ENCODE results near the gene PPM1A.

Gene PPM1A

GRCh38 chr14:60257865-60258264 lies 8.8 kb downstream of the PPM1A start:
- in situ Hi-C loops (cut with MboI; ENCODE audit: low sequenced_read_pairs): no loop called here

GRCh38 chr14:60265163-60265562 lies 16.1 kb downstream of the PPM1A start:
- in situ Hi-C loops (cut with MboI; ENCODE audit: low sequenced_read_pairs): no loop called here

- in situ Hi-C loops (cut with MboI; ENCODE audit: low sequenced_read_pairs): no loop called here
These were observed 17.3 kb downstream of the PPM1A start for GRCh38 chr14:60266021-60266937.

GRCh38 chr14:60272177-60272576 lies 23.2 kb downstream of the PPM1A start:
- in situ Hi-C loops (cut with MboI; ENCODE audit: low sequenced_read_pairs): no loop called here

- in situ Hi-C loops (cut with MboI; ENCODE audit: low sequenced_read_pairs): no loop called here
These were observed 24.9 kb downstream of the PPM1A start for GRCh38 chr14:60273956-60274355.

- in situ Hi-C loops (cut with MboI; ENCODE audit: low sequenced_read_pairs): no loop called here
These were observed 25.4 kb downstream of the PPM1A start for GRCh38 chr14:60274448-60274847.

GRCh38 chr14:60275932-60276331 lies 26.9 kb downstream of the PPM1A start:
- in situ Hi-C loops (cut with MboI; ENCODE audit: low sequenced_read_pairs): no loop called here

- in situ Hi-C loops (cut with MboI; ENCODE audit: low sequenced_read_pairs): no loop called here
These were observed 27.3 kb downstream of the PPM1A start for GRCh38 chr14:60276347-60276746.

GRCh38 chr14:60277605-60278190 lies 28.7 kb downstream of the PPM1A start:
- in situ Hi-C loops (cut with MboI; ENCODE audit: low sequenced_read_pairs): no loop called here

GRCh38 chr14:60278350-60278749 lies 29.3 kb downstream of the PPM1A start:
- in situ Hi-C loops (cut with MboI; ENCODE audit: low sequenced_read_pairs): no loop called here

GRCh38 chr14:60287452-60287851 lies 38.4 kb downstream of the PPM1A start:
- in situ Hi-C loops (cut with MboI; ENCODE audit: low sequenced_read_pairs): no loop called here

GRCh38 chr14:60288279-60288678 lies 39.3 kb downstream of the PPM1A start:
- in situ Hi-C loops (cut with MboI; ENCODE audit: low sequenced_read_pairs): no loop called here

- in situ Hi-C loops (cut with MboI; ENCODE audit: low sequenced_read_pairs): no loop called here
These were observed 45.5 kb downstream of the PPM1A start for GRCh38 chr14:60294411-60295069.

- in situ Hi-C loops (cut with MboI; ENCODE audit: low sequenced_read_pairs): no loop called here
These were observed 51.0 kb downstream of the PPM1A start for GRCh38 chr14:60300019-60300418.

- in situ Hi-C loops (cut with MboI; ENCODE audit: low sequenced_read_pairs): no loop called here
These were observed 52.7 kb downstream of the PPM1A start for GRCh38 chr14:60301685-60302084.

- in situ Hi-C loops (cut with MboI; ENCODE audit: low sequenced_read_pairs): no loop called here
These were observed 53.6 kb downstream of the PPM1A start for GRCh38 chr14:60302663-60303062.

GRCh38 chr14:60303745-60304144 lies 54.7 kb downstream of the PPM1A start:
- in situ Hi-C loops (cut with MboI; ENCODE audit: low sequenced_read_pairs): no loop called here

- in situ Hi-C loops (cut with MboI; ENCODE audit: low sequenced_read_pairs): no loop called here
These were observed 55.5 kb downstream of the PPM1A start for GRCh38 chr14:60304509-60304908.

GRCh38 chr14:60309867-60310552 lies 61.0 kb downstream of the PPM1A start:
- in situ Hi-C loops (cut with MboI; ENCODE audit: low sequenced_read_pairs): no loop called here

- in situ Hi-C loops (cut with MboI; ENCODE audit: low sequenced_read_pairs): no loop called here
These were observed 62.4 kb downstream of the PPM1A start for GRCh38 chr14:60311417-60311816.

- in situ Hi-C loops (cut with MboI; ENCODE audit: low sequenced_read_pairs): no loop called here
These were observed 64.1 kb downstream of the PPM1A start for GRCh38 chr14:60313093-60313492.
